GM18502 (cell line): Measurements from ENCODE around the gene TASOR.
A peak's percentile ranks its signal among the peaks of the same experiment; 100 is the strongest.

Source experiments
- ATAC-seq: cut with Tn5 transposase; IDR thresholded peaks from one replicate; pipeline ENCODE4 v1.9.1; 2021; ENCODE audit warnings: mild to moderate bottlenecking; ENCODE audit not compliant: unreplicated experiment, poor library complexity

The TASOR gene

DNA sequence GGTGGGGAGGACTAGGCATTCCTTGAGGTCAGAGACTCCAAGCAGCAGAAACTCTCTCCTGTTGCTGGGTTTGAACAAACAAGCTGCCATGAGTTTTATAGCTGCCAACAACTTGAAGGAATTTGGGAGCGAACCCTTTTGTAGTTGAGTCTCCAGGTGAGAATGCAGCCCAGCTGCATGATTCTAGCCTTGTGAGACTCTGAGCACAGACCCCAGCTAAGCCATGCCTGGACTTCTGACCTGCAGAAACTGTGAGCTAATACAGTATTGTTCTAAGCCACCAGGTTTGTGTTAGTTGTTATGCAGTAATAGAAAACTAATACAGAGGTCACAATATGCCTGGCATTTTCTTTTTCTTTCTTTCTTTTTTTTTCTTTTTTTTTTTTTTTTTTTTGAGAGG lies 6.2 kb upstream of the TASOR start:
- ATAC-seq = no peak

- peak; percentile 71 for ATAC-seq
Measured at GRCh38 chr3:56688191-56688590, 5.1 kb upstream of the TASOR start.

DNA sequence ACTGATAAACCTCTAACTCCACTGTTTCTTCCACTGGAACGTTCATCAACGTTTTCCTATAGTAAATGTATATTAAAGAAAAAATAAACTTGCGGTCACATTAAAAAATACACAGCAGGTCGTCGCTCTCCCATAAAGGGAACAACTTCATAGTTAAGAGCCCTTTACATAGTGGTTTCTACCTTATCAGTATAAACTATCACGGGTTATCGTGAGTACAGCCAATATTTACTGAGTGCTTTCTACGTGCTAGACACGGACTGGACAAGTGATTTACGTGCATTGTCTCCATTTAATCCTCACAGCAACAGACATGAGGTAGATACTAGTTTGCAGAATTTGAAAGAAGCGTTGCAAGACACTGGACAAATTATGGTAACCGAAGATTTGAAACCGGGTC lies 964 bp upstream of the TASOR start:
- ATAC-seq = no peak

DNA sequence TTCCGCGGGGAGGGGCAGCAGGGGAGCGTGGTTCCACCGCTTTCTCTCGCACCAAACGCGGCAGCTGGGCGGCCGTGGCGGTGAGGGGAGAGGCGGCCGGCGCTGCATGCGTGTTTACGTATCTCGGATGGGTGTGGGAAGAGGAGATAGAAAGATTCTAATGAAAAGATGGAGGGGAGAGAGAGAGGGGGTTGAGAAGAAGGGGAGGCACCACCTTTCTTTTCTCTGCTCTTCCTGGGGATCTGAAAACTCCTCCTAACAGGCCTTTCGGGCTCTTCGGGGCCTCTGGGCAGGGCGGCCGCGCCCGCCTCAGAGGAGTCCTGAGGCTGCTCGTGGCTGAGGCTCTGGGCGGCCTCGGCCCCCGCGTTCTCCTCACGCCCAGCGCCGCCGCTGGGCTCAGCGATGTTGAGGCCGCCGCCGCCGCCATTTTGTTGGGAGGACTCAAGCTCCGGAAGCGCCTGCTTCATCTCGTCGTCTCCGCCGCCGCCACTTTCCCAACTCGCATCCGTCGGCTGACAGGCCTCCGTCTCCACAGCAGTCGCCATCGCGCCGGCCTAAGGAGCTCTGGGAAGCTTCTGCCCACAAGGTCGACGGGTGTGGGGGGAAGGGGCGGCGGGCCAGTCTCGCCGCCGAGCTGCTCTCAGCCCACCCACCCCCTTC lies 473 bp downstream of the TASOR start:
- peak; percentile 74 for ATAC-seq

DNA sequence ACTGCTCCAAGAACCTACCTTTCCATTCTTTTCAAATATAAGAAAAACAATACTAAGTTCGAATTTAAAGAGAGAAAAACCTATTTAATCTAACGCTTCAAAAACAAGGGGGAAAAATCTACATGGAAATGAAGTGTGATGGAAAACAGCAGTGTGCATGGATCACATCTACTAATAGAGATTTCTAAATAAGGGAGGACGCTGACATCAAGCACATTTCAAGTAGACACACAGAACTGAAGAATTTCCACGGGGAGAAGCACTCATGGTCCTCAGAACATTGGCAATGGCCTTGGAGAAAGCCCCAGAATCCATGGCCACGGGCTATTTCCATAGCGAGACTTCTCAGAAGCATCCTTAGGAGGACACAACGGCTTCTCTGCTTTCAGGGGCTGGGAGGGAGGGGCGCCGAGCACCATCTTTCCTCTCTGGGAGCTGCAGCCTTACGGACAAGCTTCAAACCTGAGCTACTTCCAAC lies 1.0 kb downstream of the TASOR start:
- no peak for ATAC-seq

- ATAC-seq = no peak
Measured at GRCh38 chr3:56680054-56680580, 2.9 kb downstream of the TASOR start.

GRCh38 chr3:56677286-56677685 lies 5.8 kb downstream of the TASOR start:
- no peak for ATAC-seq

DNA sequence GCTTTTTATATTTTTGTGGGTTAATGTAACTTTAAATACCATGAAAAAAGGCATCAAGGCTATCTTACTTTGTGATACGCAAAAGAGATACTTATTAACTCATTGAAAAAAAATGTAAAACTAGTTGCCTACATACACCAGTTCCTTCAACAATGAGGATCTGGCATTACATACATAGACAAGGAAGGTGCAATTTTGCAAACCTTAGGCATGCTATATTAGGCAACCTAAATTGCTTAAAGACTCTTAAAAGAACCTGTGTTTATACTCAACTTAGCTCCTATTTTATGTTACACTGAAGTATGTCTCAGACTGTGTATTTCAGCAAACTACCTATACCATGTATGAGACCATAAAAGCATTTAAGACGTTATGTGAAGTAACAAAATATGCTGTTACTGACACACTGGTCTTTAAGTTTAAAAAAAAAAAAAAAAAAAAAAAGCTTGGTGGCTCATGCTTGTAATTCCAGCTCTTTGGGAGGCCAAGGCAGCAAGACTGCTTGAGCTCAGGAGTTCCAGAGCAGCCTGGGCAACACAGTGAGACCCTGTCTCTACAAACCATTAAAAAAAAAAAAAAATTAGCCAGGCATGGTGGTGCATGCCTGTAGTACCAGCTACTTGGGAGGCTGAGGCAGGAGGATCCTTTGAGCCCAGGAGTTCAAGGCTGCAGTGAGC lies 9.1 kb downstream of the TASOR start:
- no peak for ATAC-seq

GRCh38 chr3:56667973-56668579 lies 15.0 kb downstream of the TASOR start:
- ATAC-seq = no peak

- ATAC-seq = no peak
Measured at GRCh38 chr3:56664823-56665222, 18.2 kb downstream of the TASOR start.

DNA sequence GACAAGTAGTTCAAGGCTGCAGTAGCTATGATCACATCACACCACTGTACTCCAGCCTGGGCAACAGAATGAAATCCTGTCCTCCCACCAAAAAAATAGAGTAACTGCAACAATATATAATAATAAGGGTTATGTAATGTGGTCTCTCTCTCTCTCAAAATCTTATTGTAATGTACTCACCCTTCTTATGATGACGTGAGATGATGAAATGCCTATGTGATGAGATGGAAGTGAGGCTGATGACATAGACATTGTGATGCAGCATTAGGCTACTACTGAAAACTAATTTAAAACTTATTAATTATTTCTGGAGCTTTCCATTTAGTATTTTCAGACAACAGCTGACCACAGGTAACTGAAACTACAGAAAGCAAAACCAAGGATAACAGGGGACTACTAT lies 27.4 kb downstream of the TASOR start:
- no peak for ATAC-seq

GRCh38 chr3:56654460-56654859 lies 28.6 kb downstream of the TASOR start:
- no peak for ATAC-seq

DNA sequence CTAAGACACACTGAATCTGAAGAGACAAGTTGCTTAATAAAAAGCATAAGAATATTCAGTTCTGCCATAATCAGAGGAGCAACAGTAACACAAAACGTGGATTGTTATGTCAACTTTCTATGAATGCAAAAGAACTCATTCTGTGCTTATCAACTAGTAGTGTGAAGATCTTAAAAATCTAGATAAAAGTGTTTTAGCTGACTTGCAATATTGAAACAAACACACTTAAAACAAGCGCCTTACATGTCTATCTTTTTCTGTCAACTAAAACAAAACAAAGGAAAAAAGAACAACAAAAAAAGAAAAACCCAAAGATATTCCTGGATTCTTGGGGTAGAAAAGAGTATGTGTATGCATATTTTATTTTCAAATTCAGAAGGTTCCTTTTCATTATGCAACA lies 37.7 kb downstream of the TASOR start:
- no peak for ATAC-seq

GRCh38 chr3:56633602-56634535 lies 49.2 kb downstream of the TASOR start:
- ATAC-seq = no peak
